K562 (cell line): ENCODE data around the gene DAO. TPM values are rescaled to one million over a fixed set of nuclear protein-coding genes. Genes with fewer than 3 reads are reported as not detected.

Source experiments
- ADNP ChIP-seq: fragments of 200-800 bp; sonication (Bioruptor generic); IDR thresholded peaks from 2 replicates; pipeline ENCODE4 v1.6.1; 2016; ENCODE audit warnings: missing genetic modification characterization, missing compliant biosample characterization
- DIDO1 ChIP-seq: fragments of 450-650 bp; IDR thresholded peaks from 2 replicates; pipeline ENCODE4 v1.6.1; 2016; ENCODE audit warnings: low read depth, missing biosample characterization, missing genetic modification characterization
- E2F5 ChIP-seq: sonication (generic); formaldehyde crosslinking; IDR thresholded peaks from 2 replicates; pipeline ENCODE4 v1.8.0; 2022; ENCODE audit warnings: mild to moderate bottlenecking, missing genetic modification reagents
- FOXA3 ChIP-seq, 2 experiments: fragments of 450-650 bp in 1 of 2; sonication (generic) in 1 of 2; formaldehyde crosslinking; IDR thresholded peaks in 1 of 2; conservative IDR thresholded peaks in 1 of 2; 2 replicates each; pipeline versions ENCODE4 v1.4.0 to v1.8.0; 2020 to 2022; ENCODE audit warnings: mild to moderate bottlenecking in 2 of 2, missing genetic modification reagents in 1 of 2
- KAT2B ChIP-seq: IDR thresholded peaks from one replicate; pipeline ENCODE4 v1.6.1; 2012; ENCODE audit warnings: low read depth, mild to moderate bottlenecking, control low read depth, inconsistent platforms, low read length, moderate library complexity
- MCM2 ChIP-seq: fragments of 450-650 bp; IDR thresholded peaks from 2 replicates; pipeline ENCODE4 v1.6.1; 2017; ENCODE audit warnings: low read depth, mild to moderate bottlenecking
- MEF2A ChIP-seq: IDR thresholded peaks from 2 replicates; pipeline ENCODE4 v1.6.1; 2011; ENCODE audit warnings: low read depth, mild to moderate bottlenecking, low read length, moderate library complexity; ENCODE audit not compliant: control insufficient read depth
- MLLT1 ChIP-seq, 2 experiments: fragments of 450-650 bp; IDR thresholded peaks; 2 replicates each; pipeline ENCODE4 v1.6.1; 2016
- NCOA6 ChIP-seq: fragments of 450-650 bp; IDR thresholded peaks from 2 replicates; pipeline ENCODE4 v1.6.1; 2017; ENCODE audit warnings: mild to moderate bottlenecking
- RAD21 ChIP-seq, 2 experiments: fragments of 250-450 bp in 1 of 2; fragments of 450-650 bp in 1 of 2; sonication (Bioruptor Pico) in 1 of 2; formaldehyde crosslinking in 1 of 2; IDR thresholded peaks in 1 of 2; conservative IDR thresholded peaks in 1 of 2; 2 replicates each; pipeline versions ENCODE4 v1.4.0 to v1.8.0; 2020 to 2022; ENCODE audit warnings: mild to moderate bottlenecking in 2 of 2, moderate library complexity in 1 of 2
- SETDB1 ChIP-seq: IDR thresholded peaks from one replicate; pipeline ENCODE4 v1.6.1; 2012; ENCODE audit warnings: low read length, control low read depth, inconsistent platforms
- STAT5B ChIP-seq: fragments of 250-450 bp; sonication (Bioruptor Pico); IDR thresholded peaks from 2 replicates; pipeline ENCODE4 v1.8.0; 2021; ENCODE audit warnings: mild to moderate bottlenecking, inconsistent platforms
- TAF1 ChIP-seq: IDR thresholded peaks from 2 replicates; pipeline ENCODE4 v1.6.1; 2011; ENCODE audit warnings: mild to moderate bottlenecking, low read length, moderate library complexity; ENCODE audit not compliant: insufficient read depth, control insufficient read depth, severe bottlenecking; ENCODE audit errors: extremely low read depth
- TAF15 ChIP-seq: fragments of 200-400 bp; formaldehyde crosslinking; IDR thresholded peaks from 2 replicates; pipeline ENCODE4 v1.6.1; 2017; ENCODE audit warnings: mild to moderate bottlenecking, low read depth, low read length, moderate library complexity
- TSHZ1 ChIP-seq: fragments of 250-450 bp; sonication (Bioruptor Pico); IDR thresholded peaks from 2 replicates; pipeline ENCODE4 v1.4.0; 2020; ENCODE audit warnings: mild to moderate bottlenecking, moderate library complexity
- ZC3H4 ChIP-seq: sonication (generic); formaldehyde crosslinking; IDR thresholded peaks from 2 replicates; pipeline ENCODE4 v1.9.0; 2021; ENCODE audit warnings: missing genetic modification reagents, borderline replicate concordance
- ZNF174 ChIP-seq: fragments of 250-450 bp; sonication (Bioruptor Pico); IDR thresholded peaks from 2 replicates; pipeline ENCODE4 v1.4.0; 2020; ENCODE audit warnings: mild to moderate bottlenecking
- ZNF280A ChIP-seq: fragments of 450-650 bp; IDR thresholded peaks from 2 replicates; pipeline ENCODE4 v1.6.1; 2018; ENCODE audit warnings: mild to moderate bottlenecking, low read depth; ENCODE audit not compliant: partially characterized antibody
- ZNF507 ChIP-seq: conservative IDR thresholded peaks from 2 replicates; pipeline ENCODE4 v1.6.1; 2017; ENCODE audit warnings: missing genetic modification characterization, missing compliant biosample characterization
- ZNF589 ChIP-seq: fragments of 200-800 bp; sonication (Bioruptor generic); IDR thresholded peaks from 2 replicates; pipeline ENCODE4 v1.6.1; 2016; ENCODE audit warnings: low read depth, missing genetic modification characterization, missing compliant biosample characterization
- ZNF668 ChIP-seq: fragments of 250-450 bp; sonication (Bioruptor Pico); IDR thresholded peaks from 2 replicates; pipeline ENCODE4 v1.8.0; 2022; ENCODE audit warnings: mild to moderate bottlenecking, inconsistent platforms
- polyA plus RNA-seq, 8 experiments: library from polyadenylated mRNA; depleted of rRNA in 4 of 8; stranded (reverse) in 5 of 8; unstranded in 3 of 8; fragments of >200 nt; fragmentation: Nextera tagmentation in 2 of 8; fragmentation: Illumina TruSeq in 1 of 8; extraction: Ambion mirVana in 2 of 8; extraction: Trizol in 1 of 8; gene quantifications; 2 replicates each; pipeline versions ENCODE4 v1.2.1 to v1.2.3, GENCODE V29; 2011 to 2014; ENCODE audit warnings: inconsistent platforms in 1 of 8, missing spikeins in 1 of 8
- total RNA-seq, 7 experiments: library from RNA; depleted of rRNA in 6 of 7; stranded (reverse); fragments of >200 nt in 6 of 7; fragmentation: Illumina TruSeq in 2 of 7; extraction: Trizol in 2 of 7; gene quantifications; 2 replicates each; pipeline versions ENCODE4 v1.2.1 to v1.2.3, GENCODE V29; 2011 to 2021; ENCODE audit warnings: low replicate concordance in 1 of 7

Gene DAO
- total and polyA plus RNA-seq, 9 of the 15 experiments (the other 6 are each of a cell fraction or from before 2014, with no cell fraction given), result not detected

DNA sequence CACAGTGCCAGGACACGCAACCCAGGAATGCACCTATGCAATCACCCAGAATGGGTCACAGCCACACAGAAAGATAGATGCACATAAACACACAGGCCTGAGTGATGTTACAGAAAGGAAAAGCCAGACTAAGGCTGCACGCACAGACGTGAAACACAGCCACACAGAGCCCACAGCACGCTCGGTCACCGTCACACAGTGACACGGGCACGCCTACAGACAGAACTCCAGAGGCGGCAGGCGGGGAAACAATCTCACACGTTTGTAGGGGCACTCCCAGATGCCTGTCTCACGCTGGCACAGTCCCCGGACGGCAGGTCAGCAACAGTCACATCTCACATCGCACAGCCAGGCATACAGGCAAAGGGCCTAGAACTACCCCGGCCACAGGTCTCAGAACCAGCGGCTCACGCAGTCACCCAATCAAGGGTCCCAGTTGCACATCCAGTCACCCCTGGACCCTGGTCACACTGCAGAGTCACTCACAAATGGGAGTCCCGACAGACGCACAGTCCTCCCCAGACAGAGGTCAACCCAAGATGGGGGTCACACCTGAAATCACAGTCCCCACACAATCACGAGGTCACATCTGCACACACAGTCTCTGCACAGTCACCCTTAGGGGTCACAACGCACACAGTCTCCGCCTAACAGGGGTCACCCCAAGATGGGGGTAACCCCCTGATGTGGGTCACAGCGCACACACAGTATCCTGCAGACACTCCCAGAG, 23.3 kb upstream of the DAO start (continued):
- TF ChIP-seq MCM2, result no peak
- no peak for TF ChIP-seq TSHZ1 (CRISPR knock-in tag)
- TF ChIP-seq NCOA6, result no peak
- TF ChIP-seq TAF1, result no peak
- no peak for TF ChIP-seq RAD21 (CRISPR knock-in tag; conservative IDR thresholded peaks at IDR 0.05 in 1 of 2, IDR thresholded peaks at IDR 0.05 in 1 of 2)
- TF ChIP-seq ZNF280A, result no peak
- no peak for TF ChIP-seq STAT5B (CRISPR knock-in tag)
- TF ChIP-seq MEF2A, result no peak
- no peak for TF ChIP-seq DIDO1 (tag)
- TF ChIP-seq E2F5, result no peak
- TF ChIP-seq TAF15, result no peak
- no peak for TF ChIP-seq ZC3H4 (CRISPR knock-in tag)
- no peak for TF ChIP-seq KAT2B
- TF ChIP-seq ZNF174 (CRISPR knock-in tag), result no peak
- TF ChIP-seq ZNF589 (CRISPR knock-in tag), result no peak
- no peak for TF ChIP-seq ADNP
- no peak for TF ChIP-seq ZNF668 (CRISPR knock-in tag)
- TF ChIP-seq SETDB1, result no peak
- TF ChIP-seq FOXA3 (CRISPR knock-in tag; conservative IDR thresholded peaks at IDR 0.05 in 1 of 2, IDR thresholded peaks at IDR 0.05 in 1 of 2), result peak in 1 of 2 experiments; percentile 1; a peak in 1 of 4 replicates
- TF ChIP-seq MLLT1 (IDR thresholded peaks at IDR 0.05), result no peak
- no peak for TF ChIP-seq ZNF507
